ENCODE data around the gene RHBDD3.

DNA sequence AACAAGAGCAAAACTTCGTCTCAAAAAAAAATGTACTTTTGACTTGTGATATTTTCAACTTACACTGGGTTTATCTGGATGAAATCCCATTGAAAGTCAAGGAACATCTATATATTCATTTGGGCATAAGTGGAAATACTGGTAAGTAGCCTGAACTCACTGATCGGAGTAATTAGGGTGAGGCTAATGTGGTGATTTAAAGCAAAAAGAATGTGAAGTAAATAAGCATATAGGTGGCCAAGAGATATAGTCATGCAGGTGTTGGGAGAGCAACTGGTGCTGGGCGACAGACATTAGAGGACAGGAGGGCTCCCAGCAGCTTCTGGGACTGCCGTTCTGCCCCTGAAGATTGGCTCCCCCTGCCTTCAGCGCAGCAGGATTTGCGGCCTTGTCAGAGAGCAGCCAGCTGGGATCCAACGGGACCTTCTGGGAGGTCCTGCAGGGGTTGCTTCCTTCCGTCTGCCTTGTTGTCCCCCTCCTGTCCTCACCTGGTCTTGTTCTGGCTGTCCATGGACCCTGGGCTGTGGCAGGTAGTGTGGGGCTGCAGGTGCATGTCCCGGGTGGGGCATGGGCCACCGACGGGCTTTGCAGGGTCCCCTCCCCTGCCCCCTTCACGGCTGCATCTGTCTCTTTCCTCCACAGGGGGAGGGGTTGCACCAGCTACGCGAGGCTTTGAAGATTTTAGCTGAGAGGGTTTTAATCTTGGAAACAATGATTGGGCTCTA lies 14.1 kb downstream of the RHBDD3 start:
- TF ChIP-seq, protein P1, sequence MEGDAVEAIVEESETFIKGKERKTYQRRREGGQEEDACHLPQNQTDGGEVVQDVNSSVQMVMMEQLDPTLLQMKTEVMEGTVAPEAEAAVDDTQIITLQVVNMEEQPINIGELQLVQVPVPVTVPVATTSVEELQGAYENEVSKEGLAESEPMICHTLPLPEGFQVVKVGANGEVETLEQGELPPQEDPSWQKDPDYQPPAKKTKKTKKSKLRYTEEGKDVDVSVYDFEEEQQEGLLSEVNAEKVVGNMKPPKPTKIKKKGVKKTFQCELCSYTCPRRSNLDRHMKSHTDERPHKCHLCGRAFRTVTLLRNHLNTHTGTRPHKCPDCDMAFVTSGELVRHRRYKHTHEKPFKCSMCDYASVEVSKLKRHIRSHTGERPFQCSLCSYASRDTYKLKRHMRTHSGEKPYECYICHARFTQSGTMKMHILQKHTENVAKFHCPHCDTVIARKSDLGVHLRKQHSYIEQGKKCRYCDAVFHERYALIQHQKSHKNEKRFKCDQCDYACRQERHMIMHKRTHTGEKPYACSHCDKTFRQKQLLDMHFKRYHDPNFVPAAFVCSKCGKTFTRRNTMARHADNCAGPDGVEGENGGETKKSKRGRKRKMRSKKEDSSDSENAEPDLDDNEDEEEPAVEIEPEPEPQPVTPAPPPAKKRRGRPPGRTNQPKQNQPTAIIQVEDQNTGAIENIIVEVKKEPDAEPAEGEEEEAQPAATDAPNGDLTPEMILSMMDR (IDR thresholded peaks at IDR 0.05), result no peak
- TF ChIP-seq POLR2A (IDR thresholded peaks at IDR 0.05), result no peak

Data from heart left ventricle (tissue), 13 donors.